OCI-LY3 (cell line): Measurements from ENCODE around the gene LMAN2.
A peak's percentile ranks its signal among the peaks of the same experiment; 100 is the strongest.

Source experiments
- H2AFZ ChIP-seq: fragments of 200-600, 300-600 bp; shearing (Covaris generic); 2 replicates; pipeline ENCODE4 v1.6.0; 2014; ENCODE audit warnings: antibody characterized with exemption, low read depth, low read length
- H3K27ac ChIP-seq: fragments of 200-600, 300-600 bp; sonication (generic); 2 replicates; pipeline ENCODE4 v1.5.1; 2014; ENCODE audit warnings: mild to moderate bottlenecking, low read length, moderate library complexity, mixed read lengths
- H3K27me3 ChIP-seq: fragments of 200-600, 300-600 bp; sonication (generic); 2 replicates; pipeline ENCODE4 v1.6.1; 2014; ENCODE audit warnings: low read depth, low read length, mixed read lengths
- H3K36me3 ChIP-seq: fragments of 200-600, 300-600 bp; sonication (generic); replicated peaks from 2 replicates; pipeline ENCODE3; 2014; ENCODE audit warnings: low read depth, low read length, mixed read lengths
- H3K4me1 ChIP-seq: fragments of 300-600, 200-600 bp; sonication (generic); 2 replicates; pipeline ENCODE4 v1.6.1; 2014; ENCODE audit warnings: low read length, mixed read lengths
- H3K4me2 ChIP-seq: fragments of 200-600, 300-600 bp; sonication (generic); 2 replicates; pipeline ENCODE4 v1.6.1; 2014; ENCODE audit warnings: low read length, mixed read lengths
- H3K4me3 ChIP-seq: fragments of 300-600, 200-600 bp; sonication (generic); 2 replicates; pipeline ENCODE4 v1.5.1; 2014; ENCODE audit warnings: antibody characterized with exemption, mild to moderate bottlenecking, low read length, moderate library complexity
- H3K79me2 ChIP-seq: fragments of 300-600, 200-600 bp; shearing (Covaris generic); 2 replicates; pipeline ENCODE4 v1.6.1; 2014; ENCODE audit warnings: mild to moderate bottlenecking, low read length, mixed read lengths
- H3K9ac ChIP-seq: fragments of 300-600, 200-600 bp; shearing (Covaris generic); 2 replicates; pipeline ENCODE4 v1.6.0; 2014; ENCODE audit warnings: mild to moderate bottlenecking, low read length, moderate library complexity
- H3K9me3 ChIP-seq: fragments of 200-600, 300-600 bp; shearing (Covaris generic); 2 replicates; pipeline ENCODE4 v1.6.1; 2014; ENCODE audit warnings: low read length, mixed read lengths; ENCODE audit not compliant: insufficient read depth
- H4K20me1 ChIP-seq: fragments of 200-600, 300-600 bp; sonication (generic); 2 replicates; pipeline ENCODE4 v1.6.1; 2016; ENCODE audit warnings: low read length, mixed read lengths; ENCODE audit not compliant: insufficient read depth
- CTCF ChIP-seq: fragments of 200-600, 300-600 bp; sonication (generic); IDR thresholded peaks from 2 replicates; pipeline ENCODE4 v1.5.1; 2014; ENCODE audit warnings: antibody characterized with exemption, low read length, low read depth
- EZH2phosphoT487 ChIP-seq: fragments of 200-600 bp; shearing (Covaris generic); IDR thresholded peaks from 2 replicates; pipeline ENCODE4 v1.6.1; 2018; ENCODE audit warnings: antibody characterized with exemption, mixed run types, low read depth

The LMAN2 gene

GRCh38 chr5:177304392-177305119 lies 46.9 kb downstream of the LMAN2 start:
- Histone ChIP-seq H3K36me3 (peaks cover 28% of the 10 kb centered on the region), H3K4me2 (peak overlapping the region; percentile 80), H3K9me3 (no peaks in the 10 kb centered on the region), H3K27me3 (no peaks in the 10 kb centered on the region), H4K20me1 (peaks cover 23% of the 10 kb centered on the region), H3K79me2 (peaks cover 31% of the 10 kb centered on the region), H2AFZ (no peak overlapping the region), H3K27ac (peak overlapping the region; percentile 56), H3K4me1 (peaks cover 48% of the 10 kb centered on the region), H3K9ac (peak overlapping the region; percentile 92), H3K4me3 (peak overlapping the region; percentile 99)
- TF ChIP-seq EZH2phosphoT487: no peak
- TF ChIP-seq CTCF: no peak

GRCh38 chr5:177303925-177304391 lies 47.5 kb downstream of the LMAN2 start:
- H3K4me2 ChIP-seq: peak overlapping the region; percentile 80
- H3K9ac ChIP-seq: peak overlapping the region; percentile 92
- no peaks in the 10 kb centered on the region for H3K27me3 ChIP-seq
- H2AFZ ChIP-seq: no peak overlapping the region; the same call in 1 of the 2 replicates
- H3K4me3 ChIP-seq: peak overlapping the region; percentile 99
- H3K27ac ChIP-seq: peak overlapping the region; percentile 56
- peaks cover 31% of the 10 kb centered on the region for H3K79me2 ChIP-seq
- peaks cover 24% of the 10 kb centered on the region for H3K36me3 ChIP-seq
- TF ChIP-seq EZH2phosphoT487: no peak
- no peak for TF ChIP-seq CTCF
- peaks cover 51% of the 10 kb centered on the region for H3K4me1 ChIP-seq
- no peaks in the 10 kb centered on the region for H3K9me3 ChIP-seq
- peaks cover 23% of the 10 kb centered on the region for H4K20me1 ChIP-seq

- peak within 1 kb of the TSS; percentile 92 for H3K9ac ChIP-seq
- peak within 1 kb of the TSS; percentile 59; the same call in 1 of the 2 replicates for H2AFZ ChIP-seq
- H3K27ac ChIP-seq: peak within 1 kb of the TSS; percentile 56
- H3K9me3 ChIP-seq: no peaks in the 10 kb centered on the region
- no peaks in the 10 kb centered on the region for H3K27me3 ChIP-seq
- peaks cover 51% of the 10 kb centered on the region for H3K4me1 ChIP-seq
- H3K36me3 ChIP-seq: peaks cover 23% of the 10 kb centered on the region
- H3K4me3 ChIP-seq: peak within 1 kb of the TSS; percentile 99
- peak within 1 kb of the TSS; percentile 81 for H3K4me2 ChIP-seq
- TF ChIP-seq CTCF: peak; percentile 39
- no peak for TF ChIP-seq EZH2phosphoT487
- peaks cover 23% of the 10 kb centered on the region for H4K20me1 ChIP-seq
- H3K79me2 ChIP-seq: peaks cover 31% of the 10 kb centered on the region
These were observed 48.1 kb downstream of the LMAN2 start, which contains the start of the genes PRELID1 and RAB24 for GRCh38 chr5:177303121-177303924. TSS of gene PRELID1 (plus strand) at chr5:177303799. CDS start at chr5:177303986, 187 bp downstream. TSS of gene RAB24 (minus strand) at chr5:177303719. CDS start at chr5:177303288, 431 bp downstream.
